ENCODE measurements around the gene RBM44. TPM values are rescaled to one million over a fixed set of nuclear protein-coding genes. Genes with fewer than 3 reads are reported as not detected.

The RBM44 gene, protein sequence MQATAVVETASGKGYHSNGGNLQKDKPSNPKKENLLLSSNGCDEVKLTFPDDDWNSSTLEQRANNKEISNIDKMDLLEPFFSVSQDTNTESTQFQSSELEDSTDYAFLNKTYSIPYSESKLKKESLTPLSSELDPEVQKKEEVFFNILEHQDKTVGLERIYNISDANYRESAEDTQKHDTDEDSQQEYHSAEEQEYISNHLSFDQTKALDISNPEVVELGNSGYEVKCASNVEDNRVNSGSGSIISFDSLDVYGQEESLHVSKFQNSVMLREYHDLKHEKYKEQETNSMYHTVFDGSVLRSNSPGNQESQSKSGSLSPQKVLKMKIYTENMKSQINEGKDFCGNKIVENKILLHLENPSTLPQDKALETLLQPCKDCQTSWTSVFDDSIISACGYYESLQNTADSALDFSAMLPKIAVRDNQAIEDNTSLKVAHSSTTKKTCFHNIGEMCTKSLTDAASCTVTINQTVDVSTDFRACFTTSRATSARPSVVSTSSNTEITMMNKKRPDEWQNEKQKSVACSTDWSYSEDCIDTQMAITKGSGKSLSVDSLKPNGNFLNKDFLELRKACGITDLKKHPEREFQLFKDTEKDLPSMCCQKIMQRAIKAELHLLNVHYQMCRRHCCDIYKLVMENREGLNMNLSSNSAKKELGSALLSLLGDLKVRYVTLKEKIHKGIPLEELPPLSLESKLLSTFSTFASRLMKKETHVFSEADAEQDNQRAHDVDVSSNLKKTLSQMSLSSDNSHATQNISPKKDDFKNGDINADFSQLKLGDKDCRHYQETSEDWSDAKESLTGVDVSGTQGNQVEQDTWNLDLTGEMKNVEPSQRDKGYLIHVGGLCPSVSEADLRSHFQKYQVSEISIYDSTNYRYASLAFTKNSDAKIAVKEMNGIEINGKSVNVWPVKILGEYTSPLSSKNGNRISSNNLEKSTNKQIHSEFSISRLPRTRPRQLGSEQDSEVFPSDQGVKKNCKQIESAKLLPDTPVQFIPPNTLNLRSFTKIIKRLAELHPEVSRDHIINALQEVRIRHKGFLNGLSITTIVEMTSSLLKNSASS
- 0.12 to 0.24 TPM (median 0.17 TPM) in 5 replicates for total RNA-seq (2022; extraction: Qiagen RNA extraction)

DNA sequence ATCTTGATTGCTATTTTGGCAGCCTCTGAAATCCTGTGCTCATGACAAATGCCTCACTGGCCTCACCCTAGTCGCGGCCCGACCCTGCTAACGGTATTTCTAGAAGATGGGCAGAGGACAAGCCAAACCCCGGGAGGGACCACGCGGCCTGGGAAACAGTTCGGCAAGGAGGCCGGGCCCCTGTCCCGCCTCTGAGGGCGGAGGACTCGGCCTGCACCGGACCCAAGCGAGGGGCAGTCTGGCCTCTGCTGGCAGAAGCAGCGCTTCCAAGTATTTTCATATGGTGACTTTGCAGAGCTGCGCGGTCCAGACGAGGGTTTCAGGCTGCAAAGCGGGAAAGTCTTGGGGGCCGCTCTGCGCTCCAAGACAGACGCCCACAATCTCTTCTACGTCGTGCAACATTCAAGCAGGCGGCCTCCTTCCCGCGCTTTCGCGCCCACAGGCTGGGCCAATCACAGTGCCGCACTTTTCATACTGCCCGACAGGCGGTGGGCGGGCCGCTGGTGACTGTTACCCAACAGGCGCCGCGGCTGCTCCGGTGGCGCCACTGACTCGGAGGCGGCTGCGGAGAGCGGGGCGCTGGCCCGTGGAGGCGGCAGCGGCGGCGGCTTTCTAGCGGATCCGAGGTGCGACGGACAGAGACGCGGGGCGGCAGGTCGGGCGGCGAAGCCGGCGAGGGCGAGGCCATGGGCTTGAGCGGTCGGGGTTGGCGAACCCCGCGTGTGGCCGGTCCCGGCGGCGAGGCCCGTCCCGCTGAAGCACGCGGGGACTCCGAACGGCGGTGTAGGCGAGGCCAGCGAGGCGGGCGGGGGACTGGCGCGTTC, at the start of gene RBM44:
Gene RBM44, plus strand, starts transcription at position 544 of the 824 bp plus-strand sequence. CDS start 14,831 bp downstream, outside the sequence.

DNA sequence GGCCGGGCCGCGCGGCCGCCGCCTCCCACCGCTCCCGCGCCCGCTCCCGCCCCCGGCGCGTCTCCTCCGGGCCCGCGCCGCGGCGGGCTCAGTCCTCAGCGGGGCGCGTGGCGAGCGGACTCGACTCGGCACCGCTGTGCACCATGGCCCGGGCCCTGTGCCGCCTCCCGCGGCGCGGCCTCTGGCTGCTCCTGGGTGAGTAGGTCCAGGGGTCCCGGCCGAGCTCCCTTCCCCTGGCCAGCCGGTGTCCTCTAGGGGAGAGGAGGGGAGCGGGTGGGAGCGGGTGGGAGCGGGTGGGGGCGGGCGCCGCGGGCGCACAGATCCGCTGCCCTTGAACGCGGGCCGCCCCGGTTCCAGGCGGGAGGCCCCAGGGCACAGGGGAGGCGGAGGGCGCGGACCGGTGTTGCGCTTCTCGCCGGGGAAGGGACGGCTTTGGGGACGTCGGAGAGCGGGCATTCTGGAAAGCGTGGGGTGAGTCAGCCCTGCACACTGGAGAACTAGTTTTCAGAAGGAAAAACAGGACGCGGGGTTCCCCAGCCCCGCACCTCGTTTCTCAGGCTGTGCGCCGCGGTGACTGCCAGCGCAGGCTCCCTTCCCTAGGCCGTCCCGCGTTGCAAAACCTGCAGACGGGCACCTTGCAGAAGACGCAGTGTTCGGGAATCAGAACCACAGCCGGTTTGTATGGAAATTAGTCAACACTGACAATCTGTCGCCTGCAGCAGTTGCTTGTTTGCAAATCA, 61.1 kb downstream of the RBM44 start, which contains the start of gene RAMP1:
Gene RAMP1, plus strand, starts transcription at position 91 of the 740 bp plus-strand sequence. Its CDS starts 53 bp downstream, at position 144.

Other genes starting within 250 kb of the RBM44 start
- gene PRLH, start 232.2 kb upstream of the RBM44 start, total RNA-seq (2022; extraction: Qiagen RNA extraction): not detected in 5 replicates
- 0.13 to 0.28 TPM (median 0.18 TPM) in 4 of 5 replicates, not detected in the other for gene RAB17, start 208.0 kb upstream of the RBM44 start, total RNA-seq (2022; extraction: Qiagen RNA extraction)
- 67.2 to 99.4 TPM (median 91.1 TPM) in 5 replicates for gene LRRFIP1, start 171.2 kb upstream of the RBM44 start, total RNA-seq (2022; extraction: Qiagen RNA extraction)
- gene RAMP1, start 60.8 kb downstream of the RBM44 start, total RNA-seq (2022; extraction: Qiagen RNA extraction): 0.32 TPM in 1 of 5 replicates, not detected in the others
- 46.8 to 54.0 TPM (median 49.0 TPM) in 5 replicates for gene UBE2F, start 168.2 kb downstream of the RBM44 start, total RNA-seq (2022; extraction: Qiagen RNA extraction)

All from A549 treated with CORT108297 at 1 μM for 4 hours (cell line).